ENCODE data around the gene MAP2K7.
A peak's percentile ranks its signal among the peaks of the same experiment; 100 is the strongest.

Gene MAP2K7

DNA sequence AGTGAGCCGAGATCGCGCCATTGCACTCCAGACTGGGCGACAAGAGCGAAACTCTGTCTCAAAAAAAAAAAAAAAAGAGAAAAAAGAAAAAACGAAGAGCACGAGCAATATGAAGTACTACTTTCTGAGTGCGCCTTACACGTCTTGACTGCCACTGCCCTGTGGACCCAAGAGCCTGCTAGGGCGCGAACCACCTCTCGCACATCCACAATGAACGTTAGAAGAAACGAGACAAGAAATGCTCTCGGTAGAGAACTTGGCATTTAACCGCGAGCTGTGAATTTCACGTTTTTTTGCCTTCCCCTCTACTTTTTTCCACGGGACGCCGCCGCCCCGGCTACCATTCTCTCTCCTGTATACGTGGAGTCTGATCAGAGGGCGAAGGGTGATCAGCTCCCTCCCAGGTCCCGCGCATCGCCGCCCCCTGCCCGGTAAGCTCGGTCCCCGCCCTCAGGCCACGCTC is 39.3 kb downstream of the MAP2K7 start:
- TF ChIP-seq, protein P1, sequence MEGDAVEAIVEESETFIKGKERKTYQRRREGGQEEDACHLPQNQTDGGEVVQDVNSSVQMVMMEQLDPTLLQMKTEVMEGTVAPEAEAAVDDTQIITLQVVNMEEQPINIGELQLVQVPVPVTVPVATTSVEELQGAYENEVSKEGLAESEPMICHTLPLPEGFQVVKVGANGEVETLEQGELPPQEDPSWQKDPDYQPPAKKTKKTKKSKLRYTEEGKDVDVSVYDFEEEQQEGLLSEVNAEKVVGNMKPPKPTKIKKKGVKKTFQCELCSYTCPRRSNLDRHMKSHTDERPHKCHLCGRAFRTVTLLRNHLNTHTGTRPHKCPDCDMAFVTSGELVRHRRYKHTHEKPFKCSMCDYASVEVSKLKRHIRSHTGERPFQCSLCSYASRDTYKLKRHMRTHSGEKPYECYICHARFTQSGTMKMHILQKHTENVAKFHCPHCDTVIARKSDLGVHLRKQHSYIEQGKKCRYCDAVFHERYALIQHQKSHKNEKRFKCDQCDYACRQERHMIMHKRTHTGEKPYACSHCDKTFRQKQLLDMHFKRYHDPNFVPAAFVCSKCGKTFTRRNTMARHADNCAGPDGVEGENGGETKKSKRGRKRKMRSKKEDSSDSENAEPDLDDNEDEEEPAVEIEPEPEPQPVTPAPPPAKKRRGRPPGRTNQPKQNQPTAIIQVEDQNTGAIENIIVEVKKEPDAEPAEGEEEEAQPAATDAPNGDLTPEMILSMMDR (IDR thresholded peaks at IDR 0.05; ENCODE audit: low read depth, low read length), result no peak
- peak overlapping the region; percentile 68 for H3K4me3 ChIP-seq (ENCODE audit: low read depth, low read length)
- in situ Hi-C loops (cut with HindIII; ENCODE audit: low sequenced_read_pairs), result no loop called here
- peak; percentile 5 for DNase-seq (ENCODE audit: low read depth, low spot score)

GRCh38 chr19:7943444-7944176 is 39.9 kb downstream of the MAP2K7 start, which contains the start of gene TIMM44:
TSS of gene TIMM44 (minus strand) at chr19:7943666. CDS start at chr19:7943651, 15 bp downstream.
- peak within 1 kb of the TSS; percentile 68 for H3K4me3 ChIP-seq (ENCODE audit: low read depth, low read length)
- peak; percentile 99 for DNase-seq (ENCODE audit: low read depth, low spot score)
- in situ Hi-C loops (cut with HindIII; ENCODE audit: low sequenced_read_pairs), result no loop called here
- TF ChIP-seq, protein P1 (IDR thresholded peaks at IDR 0.05; ENCODE audit: low read depth, low read length), result no peak

DNA sequence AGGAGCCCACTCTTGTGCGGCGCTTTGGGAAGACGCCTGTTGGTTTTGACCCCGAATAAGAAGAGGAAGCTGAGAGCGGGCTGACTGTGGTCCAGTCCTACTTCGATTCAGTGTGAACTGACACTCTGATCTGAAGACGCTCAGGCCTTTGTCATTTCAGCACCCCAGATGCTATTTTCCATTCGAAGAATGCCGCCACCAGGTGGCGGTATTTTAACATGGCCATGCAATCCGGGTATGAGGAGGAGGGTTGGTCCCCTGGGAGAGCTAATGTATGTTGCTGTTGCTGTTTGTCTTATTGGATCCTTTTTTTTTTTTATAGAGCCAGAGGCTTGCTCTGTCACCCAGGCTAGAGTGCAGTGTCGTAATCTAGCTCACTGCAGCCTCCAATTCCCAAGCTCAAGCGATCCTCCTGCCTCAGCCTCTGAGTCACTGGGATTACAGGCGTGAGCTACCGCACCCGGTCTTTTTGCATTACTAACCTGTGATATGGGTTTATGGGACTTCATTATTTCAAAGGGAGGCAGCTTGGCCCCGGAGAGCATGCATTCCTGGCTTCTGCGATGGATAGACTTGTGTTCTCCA is 40.6 kb downstream of the MAP2K7 start:
- peak overlapping the region; percentile 68 for H3K4me3 ChIP-seq (ENCODE audit: low read depth, low read length)
- in situ Hi-C loops (cut with HindIII; ENCODE audit: low sequenced_read_pairs), result no loop called here
- DNase-seq (ENCODE audit: low read depth, low spot score), result peak; percentile 91
- TF ChIP-seq, protein P1 (IDR thresholded peaks at IDR 0.05; ENCODE audit: low read depth, low read length), result peak; percentile 78

DNA sequence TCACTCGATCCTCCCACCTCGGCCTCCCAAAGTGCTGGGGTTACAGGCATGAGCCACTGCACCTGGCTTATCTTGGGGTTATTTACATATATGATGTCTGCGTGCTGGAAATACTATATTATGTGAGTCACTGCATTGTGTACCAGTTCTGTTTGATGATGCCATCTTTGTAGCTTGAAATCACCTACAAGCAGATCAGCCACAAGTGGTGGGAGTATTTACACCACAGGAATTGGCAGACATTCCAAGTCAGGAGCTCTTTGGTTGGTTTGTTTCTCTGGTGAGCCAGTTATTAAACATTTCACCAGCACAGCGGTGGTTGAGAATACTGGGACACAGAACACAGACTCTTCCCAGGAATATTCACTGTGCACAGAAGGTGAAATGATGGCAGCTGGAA is 44.3 kb downstream of the MAP2K7 start:
- no peak overlapping the region for H3K4me3 ChIP-seq (ENCODE audit: low read depth, low read length)
- in situ Hi-C loops (cut with HindIII; ENCODE audit: low sequenced_read_pairs), result no loop called here
- TF ChIP-seq, protein P1 (IDR thresholded peaks at IDR 0.05; ENCODE audit: low read depth, low read length), result no peak
- peak; percentile 7 for DNase-seq (ENCODE audit: low read depth, low spot score)

- no peak for DNase-seq (ENCODE audit: low read depth, low spot score)
- in situ Hi-C loops (cut with HindIII; ENCODE audit: low sequenced_read_pairs), result no loop called here
- no peak overlapping the region for H3K4me3 ChIP-seq (ENCODE audit: low read depth, low read length)
- TF ChIP-seq, protein P1 (IDR thresholded peaks at IDR 0.05; ENCODE audit: low read depth, low read length), result no peak
These were observed 49.4 kb downstream of the MAP2K7 start for GRCh38 chr19:7953060-7953459.

DNA sequence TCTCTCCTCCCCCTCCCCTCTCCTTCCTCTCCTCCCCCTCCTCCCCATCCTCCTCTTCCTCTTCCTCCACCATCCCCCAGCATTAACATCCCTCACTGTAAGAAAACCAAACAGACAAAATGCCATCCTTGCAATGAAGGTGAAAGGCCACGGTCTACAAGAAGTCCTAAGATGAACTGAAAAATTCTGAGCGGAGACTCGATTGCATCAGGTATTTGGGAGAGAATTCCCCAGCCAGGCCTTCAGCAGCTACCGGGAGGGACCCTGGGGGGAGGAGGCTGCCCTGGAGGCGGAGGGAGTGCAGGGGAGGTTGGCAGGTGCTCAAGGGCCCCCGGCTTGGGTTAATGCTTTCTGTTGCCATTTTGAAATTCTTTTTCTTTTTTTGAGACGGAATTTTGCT is 49.9 kb downstream of the MAP2K7 start:
- in situ Hi-C loops (cut with HindIII; ENCODE audit: low sequenced_read_pairs), result no loop called here
- TF ChIP-seq, protein P1 (IDR thresholded peaks at IDR 0.05; ENCODE audit: low read depth, low read length), result no peak
- DNase-seq (ENCODE audit: low read depth, low spot score), result no peak
- H3K4me3 ChIP-seq (ENCODE audit: low read depth, low read length), result no peak overlapping the region

Data from astrocyte of the spinal cord (primary cell).